Measurements from ENCODE around the gene TMIE.

The TMIE gene

GRCh38 chr3:46669191-46669999, 31.8 kb upstream of the TMIE start:
- DNase-seq: peak; percentile 32

GRCh38 chr3:46670000-46670890, 30.9 kb upstream of the TMIE start:
- DNase-seq: peak; percentile 32

DNA sequence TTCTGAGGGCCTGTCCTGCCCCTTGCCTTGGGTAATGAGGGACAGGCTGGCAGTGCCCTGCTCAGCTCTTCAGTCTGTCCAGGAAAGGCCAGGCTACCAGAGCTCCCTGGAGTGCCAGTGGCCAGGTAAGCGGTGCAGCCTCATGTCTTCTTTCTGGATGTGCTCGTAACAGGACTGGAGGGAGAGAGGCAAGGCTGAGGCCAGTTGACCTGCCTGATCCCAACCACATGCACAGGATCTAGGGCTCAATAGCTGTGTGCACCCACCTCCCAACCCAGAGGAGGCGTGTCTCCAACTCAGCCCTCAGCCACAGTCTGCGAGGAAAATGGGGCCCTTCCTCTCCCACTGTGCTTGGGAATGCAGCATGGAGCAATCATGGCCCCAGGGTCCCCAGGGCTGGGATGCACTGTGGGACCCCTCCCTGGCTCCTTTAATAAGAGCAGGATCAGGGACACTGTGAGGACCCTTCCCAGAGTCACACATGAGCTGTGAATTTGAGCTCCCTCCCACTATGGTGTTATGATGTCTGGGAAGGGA, 30.2 kb upstream of the TMIE start:
- peak; percentile 22 for DNase-seq

DNA sequence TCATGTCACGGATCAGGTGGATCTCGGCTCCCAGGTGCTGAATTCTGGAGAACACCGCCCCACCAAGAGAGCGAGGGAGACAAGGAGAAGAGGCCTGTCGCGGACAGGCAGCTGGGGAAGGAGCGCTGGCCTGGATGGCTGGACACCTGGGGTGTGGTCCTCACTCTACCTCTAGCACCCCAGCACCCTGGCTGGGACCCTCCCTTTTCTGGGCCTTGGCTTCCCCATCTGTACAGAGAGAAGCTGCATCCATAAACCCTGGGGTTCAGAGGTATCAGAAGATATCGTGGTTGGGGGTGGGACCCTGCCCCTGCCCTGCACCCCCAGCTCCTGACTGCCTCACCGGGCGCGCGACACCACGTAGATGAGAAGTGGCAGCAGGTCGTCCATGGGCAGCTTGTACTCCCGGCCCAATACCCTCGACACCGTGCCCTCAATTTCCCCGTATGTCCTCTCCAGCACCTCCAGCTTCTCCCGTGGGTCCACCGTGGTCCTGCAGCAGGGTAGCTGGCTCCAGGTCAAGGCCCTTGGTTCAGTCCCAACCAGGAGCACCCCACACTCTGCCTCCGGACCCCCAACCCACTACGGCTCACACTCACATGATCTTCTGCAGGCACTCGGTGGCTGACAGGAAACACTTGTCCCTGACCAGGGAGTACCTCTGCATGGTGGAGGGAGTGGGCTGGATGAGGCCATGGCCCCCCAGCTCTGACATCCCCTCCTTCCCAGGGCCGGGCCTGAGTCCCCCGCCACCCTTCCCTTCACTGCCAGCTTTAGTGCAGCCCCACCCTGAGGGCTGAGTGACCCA, 29.4 kb upstream of the TMIE start:
- peak; percentile 19 for DNase-seq

GRCh38 chr3:46672349-46672695, 28.9 kb upstream of the TMIE start:
- DNase-seq: no peak

GRCh38 chr3:46673151-46674030, 27.8 kb upstream of the TMIE start:
- DNase-seq: peak; percentile 13

GRCh38 chr3:46674031-46674845, 27.0 kb upstream of the TMIE start:
- peak; percentile 27 for DNase-seq

- DNase-seq: peak; percentile 35
Measured at GRCh38 chr3:46675426-46675825, 25.8 kb upstream of the TMIE start.

DNA sequence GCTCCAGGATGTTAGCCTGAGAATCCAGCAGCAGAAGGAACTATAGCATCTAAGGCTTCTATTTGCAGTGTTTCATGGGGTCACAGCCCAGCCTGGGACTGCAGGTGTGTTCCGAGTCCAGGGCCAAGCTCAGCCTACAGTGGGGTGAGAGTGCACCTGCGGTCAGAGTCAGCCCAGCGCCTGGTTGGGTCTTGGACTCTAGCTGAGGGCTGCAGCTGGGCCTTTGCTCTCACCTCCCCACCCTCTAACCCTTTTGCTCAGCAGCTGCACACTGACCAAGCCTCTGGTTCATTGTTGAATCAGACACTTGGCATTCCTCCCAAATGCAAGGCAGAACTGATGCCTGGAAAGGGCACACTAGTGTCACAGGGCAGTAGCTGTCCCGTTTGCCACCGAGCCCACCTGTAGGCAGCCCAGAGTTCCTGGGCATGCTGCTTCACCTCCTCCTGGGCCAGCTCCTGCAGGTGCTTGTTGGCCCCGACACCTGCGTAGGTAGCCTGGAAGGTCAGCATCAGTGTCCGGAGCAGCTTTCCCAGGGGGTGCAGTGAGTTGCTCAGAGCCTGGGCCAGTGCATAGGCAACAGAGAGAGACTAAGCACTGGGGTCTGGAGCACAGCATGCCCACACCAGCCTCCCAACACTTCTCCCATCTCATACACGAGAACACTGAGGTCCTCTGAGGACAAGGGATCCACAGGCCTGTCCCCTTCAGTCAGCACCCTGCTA, 25.2 kb upstream of the TMIE start:
- DNase-seq: no peak

GRCh38 chr3:46676601-46677410, 24.4 kb upstream of the TMIE start:
- no peak for DNase-seq

DNA sequence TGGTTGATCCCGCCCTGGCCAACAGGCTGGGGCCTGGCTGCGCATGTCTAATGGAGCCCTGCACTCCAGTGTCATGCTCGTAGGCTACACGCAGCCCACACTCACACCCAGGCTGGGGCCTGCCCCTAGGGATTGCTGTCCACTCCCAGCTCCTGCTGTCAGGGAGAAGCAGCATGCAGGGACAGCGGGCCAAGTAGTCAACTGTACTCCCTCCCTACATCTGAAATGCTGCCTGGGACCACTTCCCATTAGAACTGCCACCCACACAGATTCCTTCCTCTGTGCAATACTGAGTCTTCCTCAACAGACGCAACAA, 23.8 kb upstream of the TMIE start:
- DNase-seq: no peak

- no peak for DNase-seq
Measured at GRCh38 chr3:46678280-46678679, 22.9 kb upstream of the TMIE start.

- DNase-seq: no peak
Measured at GRCh38 chr3:46679681-46680080, 21.5 kb upstream of the TMIE start.

DNA sequence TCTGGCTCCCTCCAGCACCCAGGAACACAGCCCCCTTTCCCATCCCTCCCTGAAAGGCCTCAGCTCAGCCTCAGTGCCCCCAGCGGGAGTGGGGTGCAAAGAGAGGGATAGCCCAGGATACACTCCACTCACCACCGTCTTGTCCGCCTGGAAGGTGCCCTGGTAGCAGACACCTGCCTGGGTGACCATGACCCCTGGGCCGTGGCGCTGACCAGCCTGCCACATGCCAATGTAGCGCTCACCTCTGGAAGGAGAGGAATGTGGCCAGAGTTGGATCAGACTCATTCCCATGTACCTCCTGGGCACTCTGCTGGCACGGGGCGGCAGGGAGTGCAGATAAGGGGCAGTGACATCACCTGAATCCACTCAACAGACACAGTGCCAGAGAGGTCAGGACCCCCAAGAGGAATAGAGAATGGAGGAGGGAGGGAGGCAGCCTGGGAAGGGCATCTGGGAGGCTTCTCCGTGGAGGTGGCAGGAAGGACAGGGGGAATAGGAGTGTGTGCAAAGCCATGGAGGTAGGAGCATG, 20.8 kb upstream of the TMIE start:
- DNase-seq: no peak

DNA sequence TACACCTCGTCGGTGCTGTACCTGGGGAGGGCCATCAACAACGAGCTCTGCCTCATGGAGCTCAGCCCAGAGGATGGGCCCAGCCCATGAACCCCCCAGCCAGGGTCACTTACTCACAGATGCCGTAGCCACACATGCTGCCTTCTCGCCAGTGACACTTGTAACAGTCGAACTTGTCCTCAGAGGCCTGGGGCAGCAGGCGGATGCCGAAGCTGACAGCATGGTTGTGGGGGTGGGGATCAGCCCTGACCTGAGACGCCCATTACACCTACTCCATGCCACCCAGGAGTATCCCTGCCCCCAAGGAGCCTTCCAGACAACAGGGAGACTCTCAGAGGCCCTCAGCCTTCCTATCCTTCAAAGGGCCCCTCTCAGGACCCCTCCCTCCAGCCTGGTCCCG, 19.8 kb upstream of the TMIE start:
- DNase-seq: no peak

DNA sequence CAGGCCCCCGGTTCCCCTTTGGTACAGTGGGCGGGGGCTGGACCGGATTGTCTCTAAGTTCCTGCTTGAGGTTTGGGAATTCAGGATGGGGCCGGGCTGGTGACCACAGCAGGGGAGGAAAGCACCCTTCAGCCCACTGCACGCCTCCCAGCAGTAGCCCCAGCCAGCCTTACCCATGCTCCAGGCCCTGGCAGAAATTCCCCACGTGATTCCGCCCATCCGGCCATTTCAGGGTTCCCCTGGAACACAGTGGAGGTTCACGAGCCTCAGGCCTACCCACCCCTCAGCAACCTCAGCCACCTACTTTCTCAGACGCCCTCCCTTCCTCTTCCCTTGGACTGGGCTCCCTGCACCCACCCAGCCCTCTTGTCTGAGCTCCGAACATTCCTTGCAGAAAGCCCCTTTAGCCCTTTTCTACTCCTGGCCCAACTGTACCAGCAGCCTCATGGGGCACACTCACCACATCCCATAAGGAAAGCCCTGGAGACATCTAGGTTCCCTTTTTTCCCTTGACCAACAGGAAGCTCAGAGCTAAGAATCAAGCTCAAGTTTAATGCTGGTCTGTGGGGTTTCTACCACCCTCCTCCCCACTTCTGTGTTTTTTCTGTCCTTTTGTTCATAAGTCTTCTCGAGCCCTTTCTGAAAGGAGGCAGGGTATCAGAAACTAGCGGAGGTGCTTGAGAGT, 19.2 kb upstream of the TMIE start:
- DNase-seq: no peak

DNA sequence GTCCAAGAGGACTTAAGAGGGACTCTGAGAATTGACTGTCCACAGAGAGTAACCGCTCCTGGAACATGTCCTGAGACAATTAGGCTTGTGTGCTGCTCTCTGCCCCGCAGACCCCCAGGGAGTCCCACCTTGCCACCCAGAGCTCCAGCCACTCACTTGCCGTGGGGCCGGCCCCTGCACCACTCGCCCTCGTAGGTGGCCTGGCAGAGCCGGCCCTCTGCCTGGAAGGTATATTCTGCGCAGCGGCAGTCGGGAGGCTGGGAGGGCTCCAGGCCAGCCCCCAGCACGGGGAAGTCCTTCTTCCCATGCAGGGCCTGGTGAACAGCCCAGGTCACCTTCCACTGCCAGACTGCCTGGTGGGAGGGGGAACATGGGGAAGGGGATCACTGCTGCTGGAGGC, 18.2 kb upstream of the TMIE start:
- no peak for DNase-seq

DNA sequence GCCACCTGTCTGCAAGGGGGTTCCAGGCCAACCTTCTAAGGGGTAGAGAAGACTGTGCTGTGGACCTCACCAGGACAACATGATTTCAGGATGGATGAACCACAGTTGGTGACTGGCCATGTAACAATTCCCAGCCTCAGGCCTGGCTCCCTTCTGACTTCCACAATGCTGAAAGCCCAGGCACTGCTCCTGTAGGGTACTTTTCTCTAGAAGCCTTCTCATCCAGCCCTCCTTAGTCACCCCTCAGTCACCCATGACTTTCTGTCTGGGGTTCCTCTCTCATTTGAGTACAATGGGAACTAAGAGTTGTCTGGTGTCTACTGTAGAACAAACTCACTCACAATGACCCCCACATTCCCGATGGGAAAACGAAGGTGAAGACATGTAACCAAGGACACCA, 16.3 kb upstream of the TMIE start:
- DNase-seq: no peak

DNA sequence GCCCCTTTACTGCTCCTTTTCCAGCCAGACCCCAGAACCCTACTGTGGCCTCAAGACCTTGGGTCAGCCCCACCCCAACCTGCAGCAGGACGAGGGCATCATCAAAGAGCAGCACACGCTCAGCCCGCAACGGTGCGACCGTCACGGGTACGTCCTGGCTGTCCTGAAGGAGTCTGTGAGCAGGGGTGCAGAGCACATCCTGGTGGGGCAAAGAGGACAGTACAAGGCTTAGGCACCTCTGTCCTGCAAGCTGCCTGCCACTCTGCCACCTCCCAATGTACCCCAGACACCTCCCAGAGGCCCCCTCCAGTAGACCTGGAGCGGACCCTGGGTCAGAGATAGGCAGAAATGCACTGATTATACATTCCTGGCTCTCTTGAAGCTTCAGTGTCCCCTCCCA, 15.7 kb upstream of the TMIE start:
- no peak for DNase-seq

Data from right forelimb (tissue), 1 donor.